ENCODE results near the gene NOD1.

- no peak for TF ChIP-seq POLR2A (IDR thresholded peaks at IDR 0.05; ENCODE audit: low read depth, low read length)
- TF ChIP-seq PAX5 (IDR thresholded peaks at IDR 0.05; ENCODE audit: insufficient read depth, low read length, severe bottlenecking) = no peak
- TF ChIP-seq TAF1 (IDR thresholded peaks at IDR 0.05; ENCODE audit: low read depth, low read length) = no peak
- no peak for TF ChIP-seq POLR2AphosphoS5 (IDR thresholded peaks at IDR 0.05; ENCODE audit: low read depth, low read length)
These were observed 12.8 kb downstream of the NOD1 start for GRCh38 chr7:30465811-30466180.
